Upper lobe of left lung (tissue), 6 donors: ENCODE data around the gene MDP1. TPM values are rescaled to one million over a fixed set of nuclear protein-coding genes. Genes with fewer than 3 reads are reported as not detected.

Experiments used
- ATAC-seq, 2 donors: fragments of 200-7000 bp; cut with Tn5 transposase; one replicate each; pipeline ENCODE4 v1.9.1; 2022; ENCODE audit warnings: mild to moderate bottlenecking in 2 of 2, moderate library complexity in 2 of 2; ENCODE audit not compliant: low FRiP score in 2 of 2
- DNase-seq, 2 donors: peaks; one replicate each; pipeline ENCODE4 v3.0.0-alpha.2; 2019 to 2020
- H3K27ac ChIP-seq, 4 donors: fragments of 200-600 bp; sonication (generic); one replicate each; pipeline ENCODE4 v1.5.1; 2016 to 2019
- H3K27me3 ChIP-seq, 4 donors: fragments of 200-600 bp; sonication (generic); one replicate each; pipeline ENCODE4 v1.5.1; 2017 to 2019
- H3K36me3 ChIP-seq, 4 donors: fragments of 200-600 bp; sonication (generic); one replicate each; pipeline ENCODE4 v1.5.1; 2016 to 2019
- H3K4me1 ChIP-seq, 4 donors: fragments of 200-600 bp; sonication (generic); one replicate each; pipeline ENCODE4 v1.5.1; 2018 to 2019
- H3K4me3 ChIP-seq, 4 donors: fragments of 200-600 bp; sonication (generic); one replicate each; pipeline ENCODE4 v1.5.1; 2017 to 2019; ENCODE audit warnings: mild to moderate bottlenecking in 2 of 4, moderate library complexity in 1 of 4
- H3K9me3 ChIP-seq, 4 donors: fragments of 200-600 bp; sonication (generic); one replicate each; pipeline ENCODE4 v1.5.1; 2018 to 2019
- CTCF ChIP-seq, 6 experiments: fragments of 450-650 bp in 4 of 6; fragments of 200-600 bp in 2 of 6; sonication (generic) in 2 of 6; IDR thresholded peaks; one replicate each; pipeline ENCODE4 v1.5.1; 2016 to 2019; ENCODE audit warnings: antibody characterized with exemption in 6 of 6
- EP300 ChIP-seq, 4 donors: sonication (generic); formaldehyde crosslinking; IDR thresholded peaks; one replicate each; pipeline ENCODE4 v1.5.1; 2017; ENCODE audit warnings: antibody characterized with exemption in 4 of 4, control low read depth in 2 of 4
- POLR2A ChIP-seq, 4 donors: fragments of 450-650 bp; IDR thresholded peaks; one replicate each; pipeline ENCODE4 v1.5.1; 2016 to 2017; ENCODE audit warnings: antibody characterized with exemption in 4 of 4, mild to moderate bottlenecking in 2 of 4
- POLR2AphosphoS5 ChIP-seq, 2 donors: sonication (generic); formaldehyde crosslinking; IDR thresholded peaks; one replicate each; pipeline ENCODE4 v1.5.1; 2017; ENCODE audit warnings: antibody characterized with exemption in 2 of 2
- WGBS, 2 donors: methylation state at CpG; one replicate each; pipeline ENCODE4 v1.1.5; 2017 to 2018; 5-methylcytosine and 5-hydroxymethylcytosine counted together
- total RNA-seq, 6 donors: library from RNA; depleted of rRNA in 4 of 6; stranded (reverse); fragments of >200 nt in 4 of 6; gene quantifications; one replicate each; pipeline versions ENCODE4 v1.1.0 to v1.2.1, GENCODE V29; 2016 to 2021
- donor health status: DM: no; HTN: no; CAD: no; lungs with moderate emphysema.
- donor health status: DM: no; HTN: yes; CAD: no; lungs with severe emphysema.

Gene MDP1
- total RNA-seq, 6 donors from 2014 or later = 8.1 to 21.1 (median 12.7) TPM

- no peak overlapping the region for H3K4me3 ChIP-seq
- H3K27me3 ChIP-seq = no peaks in the 10 kb centered on the region
- peak overlapping the region in 2 of 4 donors; percentile 88 to 91 for H3K27ac ChIP-seq
- DNase-seq = no peak
- ATAC-seq = no peak
- 90 to 92% methylated on average over 3 of the region's 3 CpGs for WGBS, 2 donors
- no peaks in the 10 kb centered on the region for H3K9me3 ChIP-seq
- H3K4me1 ChIP-seq = peaks cover 31 to 55% (median 34%) of the 10 kb centered on the region in 4 donors
- TF ChIP-seq POLR2AphosphoS5 (IDR thresholded peaks at IDR 0.05) (no peak), EP300 (IDR thresholded peaks at IDR 0.05) (no peak)
- H3K36me3 ChIP-seq = peaks cover 16 to 45% (median 38%) of the 10 kb centered on the region in 4 donors
Observed at GRCh38 chr14:24234095-24235005, 18.5 kb upstream of the MDP1 start.

GRCh38 chr14:24233538-24233866 lies 17.6 kb upstream of the MDP1 start:
- Histone ChIP-seq H3K4me1 (peaks cover 23 to 52% (median 29%) of the 10 kb centered on the region in 4 donors), H3K27me3 (no peaks in the 10 kb centered on the region), H3K27ac (peak overlapping the region; percentile 88 to 92 (median 91)), H3K9me3 (no peaks in the 10 kb centered on the region), H3K4me3 (peak overlapping the region; percentile 71 to 90 (median 79)), H3K36me3 (peaks cover 15 to 40% (median 31%) of the 10 kb centered on the region in 4 donors)
- DNase-seq = no peak
- TF ChIP-seq POLR2A (IDR thresholded peaks at IDR 0.05) = no peak
- TF ChIP-seq CTCF (IDR thresholded peaks at IDR 0.05) = no peak
- no peak for TF ChIP-seq EP300 (IDR thresholded peaks at IDR 0.05)
- TF ChIP-seq POLR2AphosphoS5 (IDR thresholded peaks at IDR 0.05) = no peak
- WGBS, 2 donors = 65 to 74% methylated on average over 2 of the region's 2 CpGs
- no peak for ATAC-seq

GRCh38 chr14:24232645-24233537 lies 17.0 kb upstream of the MDP1 start, which contains the start of gene GMPR2:
TSS of gene GMPR2 (plus strand) at chr14:24232929. CDS start at chr14:24233254, 325 bp downstream.
- DNase-seq (peak; percentile 75 to 90), ATAC-seq (peak; percentile 76 to 85)
- no peaks in the 10 kb centered on the region for H3K27me3 ChIP-seq
- peaks cover 9 to 40% (median 26%) of the 10 kb centered on the region in 4 donors for H3K36me3 ChIP-seq
- TF ChIP-seq CTCF (IDR thresholded peaks at IDR 0.05) = peak in 1 of 6 experiments; percentile 0
- TF ChIP-seq POLR2AphosphoS5 (IDR thresholded peaks at IDR 0.05) = peak in 1 of 2 donors; percentile 56
- peak in 1 of 4 donors; percentile 56 for TF ChIP-seq POLR2A (IDR thresholded peaks at IDR 0.05)
- peak in 1 of 4 donors; percentile 11 for TF ChIP-seq EP300 (IDR thresholded peaks at IDR 0.05)
- peak within 1 kb of the TSS; percentile 88 to 92 (median 91) for H3K27ac ChIP-seq
- H3K4me1 ChIP-seq = peaks cover 22 to 49% (median 29%) of the 10 kb centered on the region in 4 donors
- H3K9me3 ChIP-seq = no peaks in the 10 kb centered on the region
- H3K4me3 ChIP-seq = peak within 1 kb of the TSS; percentile 71 to 90 (median 79)
- WGBS, 2 donors = 5 to 6% methylated on average over 31 to 38 of the region's 38 CpGs

GRCh38 chr14:24232121-24232644 lies 16.3 kb upstream of the MDP1 start, which contains the start of gene NEDD8:
TSS of gene NEDD8 (minus strand) at chr14:24232367. CDS start at chr14:24232267, 100 bp downstream.
- ATAC-seq (peak; percentile 94 to 95), DNase-seq (peak; percentile 89 to 93)
- Histone ChIP-seq H3K27ac (peak within 1 kb of the TSS; percentile 88 to 92 (median 91)), H3K4me1 (peaks cover 22 to 49% (median 29%) of the 10 kb centered on the region in 4 donors), H3K4me3 (peak within 1 kb of the TSS; percentile 71 to 90 (median 79)), H3K27me3 (no peaks in the 10 kb centered on the region), H3K9me3 (no peaks in the 10 kb centered on the region), H3K36me3 (peaks cover 6 to 40% (median 21%) of the 10 kb centered on the region in 4 donors)
- TF ChIP-seq POLR2AphosphoS5 (IDR thresholded peaks at IDR 0.05) (peak; percentile 57 to 87), EP300 (IDR thresholded peaks at IDR 0.05) (no peak), POLR2A (IDR thresholded peaks at IDR 0.05) (peak; percentile 18 to 74 (median 44)), CTCF (IDR thresholded peaks at IDR 0.05) (peak in 2 of 6 experiments; percentile 6 to 7)
- 0 to 1% methylated on average over 14 to 29 of the region's 30 CpGs for WGBS, 2 donors
